Measurements from ENCODE around the gene RIPOR1.

Gene RIPOR1

DNA sequence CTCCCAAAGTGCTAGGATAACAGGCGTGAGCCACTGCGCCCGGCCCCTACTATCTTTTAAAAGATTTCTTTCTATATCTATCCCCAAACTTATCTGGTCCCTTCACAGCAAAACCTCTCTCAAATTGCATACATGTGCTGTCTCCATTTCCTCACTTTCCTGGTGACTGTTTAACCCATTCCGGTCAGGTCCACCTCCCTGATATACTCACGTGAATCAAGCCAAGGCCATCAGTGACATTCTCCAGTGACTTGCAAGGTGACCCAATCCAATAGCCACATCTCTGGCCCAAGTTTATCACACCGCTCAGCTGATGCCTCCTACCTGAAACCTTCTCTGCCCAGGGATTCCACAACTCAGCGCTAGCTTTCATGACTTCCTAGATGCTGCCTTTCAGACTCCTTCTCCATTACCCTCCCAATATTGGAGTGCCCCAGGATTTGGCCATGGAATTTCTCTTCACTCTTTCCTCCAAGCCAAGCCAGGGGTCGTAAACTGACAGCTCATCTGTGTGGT, 32.3 kb downstream of the RIPOR1 start:
- no peak for DNase-seq (ENCODE audit: low read depth)

DNA sequence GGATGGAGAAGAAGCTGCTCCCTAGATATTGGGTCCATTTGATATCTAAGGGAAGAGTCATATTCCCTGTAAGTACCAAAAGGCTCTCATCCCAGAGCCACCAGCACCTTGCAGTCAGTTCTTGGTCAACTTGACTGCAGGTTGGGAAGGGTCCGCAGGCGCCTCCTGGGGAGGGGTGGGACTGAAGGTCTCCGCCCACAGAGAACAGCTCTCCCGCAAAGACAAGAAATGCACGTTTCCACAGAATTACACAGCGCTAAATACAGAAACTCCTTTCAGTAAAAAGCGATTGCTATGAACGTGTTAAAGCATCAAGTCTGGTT, 32.8 kb downstream of the RIPOR1 start:
- DNase-seq (ENCODE audit: low read depth), result no peak

DNA sequence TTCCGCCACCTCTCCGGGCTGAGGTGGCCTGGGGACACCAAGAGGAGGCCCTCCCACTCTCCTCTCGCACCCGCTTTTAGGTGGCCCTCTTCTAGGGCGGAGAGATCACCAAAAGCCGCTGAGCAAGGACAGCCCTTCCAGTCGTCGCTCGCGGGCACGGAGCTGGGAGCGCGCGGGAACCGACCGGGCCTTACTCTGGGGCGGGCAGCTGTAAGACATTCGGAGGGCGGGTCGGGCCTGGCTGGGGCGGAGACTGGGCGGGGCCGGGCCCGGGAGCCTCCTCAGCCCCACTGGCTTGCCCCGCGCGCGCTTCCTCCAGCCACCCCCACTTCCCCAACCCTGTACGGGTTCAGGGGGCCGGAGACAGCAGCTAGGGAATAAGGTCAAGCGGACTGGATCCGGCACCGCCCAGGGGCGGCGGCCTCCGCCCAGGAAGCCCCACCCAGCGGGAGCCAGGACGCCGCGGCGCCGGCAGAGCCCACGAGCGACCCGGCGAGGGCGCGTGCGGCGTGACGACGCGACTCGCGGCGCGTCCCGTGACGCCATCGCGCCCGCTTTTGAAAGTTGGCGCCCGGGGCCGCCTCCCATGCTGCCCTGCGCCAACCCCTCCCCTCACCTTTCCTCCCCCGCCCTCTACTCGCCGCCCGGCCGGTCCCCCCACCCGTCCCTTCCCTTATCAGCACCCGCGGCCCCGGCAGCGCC, 33.3 kb downstream of the RIPOR1 start:
- peak; percentile 75 for DNase-seq (ENCODE audit: low read depth)

DNA sequence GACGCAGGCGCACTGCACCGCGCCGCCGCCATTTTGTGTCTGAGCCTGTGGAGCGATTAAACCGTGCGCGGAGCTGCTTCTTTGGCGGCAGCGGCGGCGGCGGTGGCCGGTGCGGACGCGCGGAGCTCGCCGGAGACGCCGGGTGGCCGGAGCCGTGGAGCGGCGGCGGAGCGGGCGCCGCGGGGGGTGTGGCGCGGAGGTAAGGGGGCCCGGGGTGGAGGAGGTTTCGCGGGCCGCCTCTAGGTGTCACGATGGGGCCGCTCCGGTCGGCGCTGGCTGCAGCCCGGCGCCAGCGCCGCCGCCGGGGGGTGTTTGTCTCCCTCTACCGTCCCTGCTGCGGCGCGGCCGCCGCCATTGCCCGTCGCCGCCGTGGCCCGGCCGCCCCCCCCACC, 33.9 kb downstream of the RIPOR1 start, which contains the start of gene CTCF:
Gene CTCF (plus strand): TSS at position 1 of the 392 bp plus-strand sequence. CDS start 48,307 bp downstream, outside the sequence.
- no peak for DNase-seq (ENCODE audit: low read depth)

DNA sequence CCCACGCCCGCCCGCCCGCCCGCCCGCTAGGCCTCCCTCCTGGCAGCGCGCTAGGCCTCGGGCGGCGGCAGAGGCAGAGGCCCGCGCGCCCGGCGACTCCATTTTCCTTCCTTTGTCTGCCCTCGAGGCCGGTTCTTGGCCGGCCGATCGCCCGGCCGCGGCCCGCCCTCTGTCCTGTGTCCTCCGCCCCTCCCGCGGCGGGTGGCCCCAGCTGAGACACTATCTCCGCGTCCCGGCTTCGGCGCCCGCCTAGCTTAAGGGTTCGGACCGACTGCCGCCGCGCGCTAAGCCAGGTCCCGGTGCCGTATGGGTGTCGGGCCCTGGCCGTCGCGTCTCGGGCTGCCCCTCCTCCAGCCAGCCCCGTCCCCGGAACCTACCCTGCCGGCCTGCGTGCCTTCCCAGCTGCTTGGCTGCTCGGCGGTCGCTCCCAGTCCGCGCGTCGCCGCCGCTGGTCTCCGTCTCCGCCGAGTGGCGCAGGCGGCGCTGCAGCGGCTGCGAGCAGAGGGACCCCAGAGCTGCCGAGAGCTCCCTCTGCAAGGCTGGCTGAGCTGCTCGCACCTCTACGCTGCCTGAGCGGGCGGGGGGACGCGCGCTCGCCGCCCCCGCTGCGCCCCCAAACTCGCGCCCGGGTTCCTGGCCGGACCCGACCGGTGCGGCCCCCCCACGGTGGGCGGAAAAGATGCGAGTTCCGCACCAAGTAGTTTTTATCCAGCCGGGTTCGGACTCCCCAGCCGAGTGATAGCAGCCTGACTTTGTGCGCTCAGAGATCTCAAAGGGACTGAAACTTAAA, 34.5 kb downstream of the RIPOR1 start:
- no peak for DNase-seq (ENCODE audit: low read depth)

DNA sequence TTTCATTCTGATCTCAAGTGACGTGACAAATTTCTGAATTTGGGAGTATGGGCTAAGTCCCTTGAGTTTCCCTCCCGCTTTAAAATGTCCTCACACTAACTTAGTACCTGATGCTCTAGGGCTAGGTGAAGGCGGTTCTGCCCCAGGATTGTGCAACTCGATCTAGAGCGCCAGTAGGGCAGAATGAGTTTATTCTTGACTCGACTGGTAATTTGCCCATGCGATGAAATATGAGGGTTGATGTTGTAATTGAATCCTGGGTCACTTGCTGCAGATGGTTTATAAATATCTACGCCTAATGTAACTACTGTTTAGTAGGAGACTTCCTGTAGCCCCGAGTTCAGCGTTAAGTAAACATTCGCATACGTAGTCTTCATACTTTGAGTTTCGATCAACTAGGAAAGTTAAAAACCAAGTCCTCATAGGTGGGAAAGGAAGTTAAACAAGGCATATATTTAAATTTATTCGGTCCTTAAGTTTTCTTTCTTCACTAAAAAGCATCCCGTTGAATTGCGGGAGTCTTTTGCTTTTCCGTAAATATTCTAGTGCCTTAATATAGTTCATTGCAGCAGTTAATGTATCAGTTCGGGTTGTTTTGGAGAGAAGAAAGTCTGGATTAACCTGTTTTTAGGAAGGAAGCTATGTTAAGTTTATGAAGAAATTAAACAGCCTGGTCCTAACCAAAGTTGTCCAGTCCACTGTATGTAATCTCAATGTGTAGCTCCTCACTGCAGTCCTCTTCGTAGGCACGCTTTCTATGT, 35.3 kb downstream of the RIPOR1 start:
- DNase-seq (ENCODE audit: low read depth), result peak; percentile 26

DNA sequence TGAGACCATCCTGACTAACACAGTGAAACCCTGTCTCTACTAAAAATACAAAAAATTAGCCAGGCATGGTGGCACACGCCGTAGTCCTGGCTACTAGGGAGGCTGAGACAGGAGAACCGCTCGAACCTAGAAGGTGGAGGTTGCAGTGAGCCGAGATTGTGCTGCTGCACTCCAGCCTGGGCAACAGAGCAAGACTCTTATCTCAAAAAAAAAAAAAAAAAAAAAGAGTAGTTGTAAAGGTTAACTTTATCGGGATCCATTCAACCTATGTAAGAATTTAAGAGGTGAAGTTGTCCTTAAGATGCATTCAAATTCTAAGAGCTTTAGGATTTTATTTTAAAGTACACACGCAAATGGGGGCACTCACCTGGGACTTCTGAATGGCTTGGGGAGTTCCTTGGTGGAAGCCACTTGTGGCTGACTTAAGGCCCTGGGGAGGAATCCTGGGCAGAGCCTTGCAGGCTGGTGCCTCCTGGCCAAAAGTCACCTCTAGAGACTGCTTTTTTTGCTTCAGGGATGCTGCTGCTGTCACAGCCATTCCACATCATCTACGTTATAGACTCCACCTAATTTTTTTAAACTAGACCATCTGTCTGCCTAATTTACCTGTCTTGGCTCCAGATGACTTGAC, 37.0 kb downstream of the RIPOR1 start:
- no peak for DNase-seq (ENCODE audit: low read depth)

DNA sequence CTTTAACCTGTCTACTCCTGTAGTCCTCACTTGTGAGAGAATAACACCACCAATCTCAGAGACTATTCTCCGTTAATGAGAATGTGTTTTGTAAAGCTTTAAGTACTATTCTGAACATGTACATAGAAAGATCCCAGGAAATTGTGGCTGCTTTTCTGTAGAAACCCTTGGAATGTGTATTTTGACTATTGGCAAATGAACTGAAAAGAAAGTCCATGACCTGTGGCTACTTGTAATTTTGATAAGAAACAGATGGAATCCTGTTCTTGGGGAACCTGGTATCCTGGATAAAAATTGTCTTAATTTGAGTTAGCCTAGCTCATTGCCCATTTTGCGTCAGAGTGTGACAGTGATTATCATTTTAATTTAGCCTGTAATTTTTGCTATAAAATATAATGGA, 42.8 kb downstream of the RIPOR1 start:
- no peak for DNase-seq (ENCODE audit: low read depth)

DNA sequence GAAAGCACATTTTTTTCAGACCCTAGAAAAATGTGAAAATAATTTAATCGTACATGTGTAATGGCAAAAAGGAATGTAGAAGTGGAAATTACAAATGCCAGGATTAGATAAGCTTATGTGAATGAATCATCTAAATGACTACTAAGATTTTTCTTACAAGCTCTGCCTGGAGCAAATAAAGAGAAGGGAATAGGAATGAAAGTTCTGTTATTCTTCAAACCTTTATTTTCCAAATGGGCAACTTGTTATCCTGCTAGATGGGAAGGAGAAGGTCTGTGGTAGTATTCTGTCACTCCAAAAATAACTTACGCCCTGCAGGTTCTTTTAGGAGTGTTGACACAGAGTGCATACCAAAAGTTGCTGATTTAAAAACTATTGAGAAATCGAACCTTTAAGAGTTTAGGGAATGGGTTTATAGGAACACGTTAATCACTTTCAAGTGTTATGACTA, 43.4 kb downstream of the RIPOR1 start:
- DNase-seq (ENCODE audit: low read depth), result peak; percentile 22

DNA sequence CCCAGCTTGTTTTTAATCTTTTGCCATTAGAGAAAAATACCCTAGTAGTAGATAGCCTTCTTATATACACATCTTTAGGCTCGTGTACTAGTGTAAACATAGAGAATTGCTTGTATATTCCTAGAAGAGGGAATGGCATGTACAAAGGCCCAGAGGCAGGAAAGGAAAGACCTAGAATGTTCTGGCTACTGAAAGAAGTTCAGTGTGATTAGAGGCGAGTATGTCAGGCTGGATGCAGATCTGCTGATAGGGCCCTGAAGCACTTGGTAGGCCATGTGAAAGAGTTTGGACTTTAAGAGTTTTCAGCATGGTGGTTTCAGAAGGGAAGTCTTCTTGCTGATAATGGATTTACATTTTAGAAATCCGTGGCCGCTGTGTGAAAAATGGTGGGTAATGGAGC, 51.1 kb downstream of the RIPOR1 start:
- DNase-seq (ENCODE audit: low read depth), result no peak

DNA sequence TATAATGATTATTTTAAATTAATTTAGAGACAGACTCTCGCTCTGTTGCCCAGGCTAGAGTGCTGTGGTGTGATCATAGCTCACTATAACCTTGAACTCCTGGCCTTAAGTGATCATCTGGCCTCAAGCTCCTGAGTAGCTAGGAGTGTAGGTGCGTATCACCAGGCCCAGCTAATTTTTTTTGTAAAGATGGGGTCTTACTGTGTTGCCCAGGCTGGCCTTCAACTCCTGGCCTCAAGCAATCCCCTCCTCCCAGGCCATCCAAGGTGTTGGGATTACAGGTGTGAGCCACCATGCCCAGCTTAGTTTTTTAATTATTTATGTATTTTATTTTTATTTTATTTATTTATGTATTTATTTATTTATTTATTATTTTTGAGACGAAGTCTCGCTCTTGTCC, 51.6 kb downstream of the RIPOR1 start:
- DNase-seq (ENCODE audit: low read depth), result no peak

DNA sequence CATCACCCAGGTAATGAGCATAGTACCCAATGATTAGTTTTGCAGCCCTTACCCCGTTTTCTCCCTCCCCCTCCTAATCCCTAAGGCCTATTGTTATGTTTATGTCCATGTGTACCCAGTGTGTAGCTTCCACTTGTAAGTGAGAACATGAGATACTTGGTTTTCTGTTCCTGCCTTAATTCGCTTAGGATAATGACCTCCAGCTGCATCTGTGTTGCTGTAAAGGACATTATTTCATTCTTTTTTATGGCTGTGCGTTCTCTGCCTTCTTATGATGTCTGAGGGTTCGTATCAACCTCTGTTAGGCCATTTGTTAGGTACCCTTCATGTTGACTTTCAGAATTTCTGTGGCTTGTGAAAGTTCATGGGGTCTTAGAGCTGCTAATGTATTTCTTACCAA, 64.7 kb downstream of the RIPOR1 start:
- no peak for DNase-seq (ENCODE audit: low read depth)

DNA sequence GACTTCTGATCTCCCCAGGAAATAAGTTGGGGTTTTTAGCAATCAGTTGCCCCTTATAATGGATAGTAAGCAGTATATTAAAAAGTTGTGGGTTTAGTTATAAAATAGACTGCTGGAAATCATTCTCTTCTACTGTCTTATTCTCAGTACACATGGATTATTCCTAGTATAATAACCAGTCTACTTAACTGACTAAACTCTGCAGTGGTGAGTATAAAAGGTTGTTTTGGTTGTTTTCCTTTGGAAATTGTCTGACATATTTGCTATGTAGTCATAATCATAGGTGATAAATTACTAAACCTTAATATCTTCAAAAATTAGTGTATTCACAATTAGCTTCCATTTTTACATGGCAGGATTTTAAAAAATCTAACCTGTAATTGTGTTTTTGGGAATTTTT, 65.1 kb downstream of the RIPOR1 start:
- DNase-seq (ENCODE audit: low read depth), result no peak

DNA sequence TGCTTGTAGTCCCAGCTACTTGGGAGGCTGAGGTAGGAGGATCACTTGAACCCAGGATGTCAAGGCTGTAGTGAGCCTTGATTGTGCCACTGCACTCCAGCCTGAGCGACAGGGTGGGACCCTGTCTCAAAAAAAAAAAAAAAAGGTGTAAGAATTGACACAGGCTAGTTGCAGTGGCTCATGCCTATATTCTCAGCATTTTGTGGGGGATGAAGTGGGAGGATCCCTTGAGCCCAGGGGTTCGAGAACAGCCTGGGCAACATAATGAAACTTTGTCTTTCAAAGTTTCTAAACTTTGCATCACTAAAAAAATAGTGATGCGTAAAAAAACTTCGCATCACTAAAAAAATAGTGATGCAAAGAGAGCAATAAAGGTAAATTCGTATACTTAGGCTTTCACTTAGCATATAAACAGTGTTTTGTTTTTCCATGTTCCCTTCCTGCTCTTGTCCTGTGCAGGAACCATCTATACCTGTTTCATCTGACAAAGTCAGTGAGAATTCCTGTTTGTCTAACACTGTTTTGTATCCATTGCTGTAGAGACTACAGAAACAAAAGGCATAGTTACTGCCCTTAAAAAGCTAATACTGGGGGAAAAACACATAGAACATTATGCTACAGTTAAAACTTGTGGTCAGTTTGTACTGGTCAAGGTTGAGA, 65.8 kb downstream of the RIPOR1 start:
- DNase-seq (ENCODE audit: low read depth), result no peak

DNA sequence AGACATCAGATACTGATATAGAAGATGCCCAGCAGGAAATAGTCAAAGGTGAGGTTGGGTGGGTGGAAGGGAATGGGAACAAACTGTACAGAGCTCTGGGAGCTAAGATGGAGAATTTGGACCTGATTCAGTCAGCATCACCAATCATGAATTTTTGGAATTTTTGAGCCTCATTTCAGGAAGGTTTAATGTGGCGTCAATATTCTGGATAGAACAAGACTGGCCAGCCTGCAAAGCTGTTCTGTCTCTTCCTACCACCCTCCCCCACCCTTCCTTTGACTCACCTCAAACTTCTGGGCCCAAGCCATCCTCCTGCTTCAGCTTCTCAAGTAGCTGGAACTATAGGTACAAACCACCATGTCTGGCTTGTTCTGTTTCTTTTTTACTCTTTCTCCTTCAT, 66.3 kb downstream of the RIPOR1 start:
- DNase-seq (ENCODE audit: low read depth), result peak; percentile 46

Data from non-pigmented ciliary epithelial cell (primary cell).